Activated CD4-positive, alpha-beta T cell treated with anti-CD3 and anti-CD28 coated beads, Interleukin-10, Interleukin-2, amounts not matched to agents 100 ng/mL and 50 ng/mL, durations not matched to agents 16 hours and 8 hours (primary cell): ENCODE measurements around the gene ATP6V0A1.
A peak's percentile ranks its signal among the peaks of the same experiment; 100 is the strongest.

Experiments
- DNase-seq: peaks from one replicate; pipeline ENCODE4 v3.0.0-alpha.2; 2020

The ATP6V0A1 gene

GRCh38 chr17:42563950-42564349, 105.3 kb downstream of the ATP6V0A1 start:
- no peak for DNase-seq

DNA sequence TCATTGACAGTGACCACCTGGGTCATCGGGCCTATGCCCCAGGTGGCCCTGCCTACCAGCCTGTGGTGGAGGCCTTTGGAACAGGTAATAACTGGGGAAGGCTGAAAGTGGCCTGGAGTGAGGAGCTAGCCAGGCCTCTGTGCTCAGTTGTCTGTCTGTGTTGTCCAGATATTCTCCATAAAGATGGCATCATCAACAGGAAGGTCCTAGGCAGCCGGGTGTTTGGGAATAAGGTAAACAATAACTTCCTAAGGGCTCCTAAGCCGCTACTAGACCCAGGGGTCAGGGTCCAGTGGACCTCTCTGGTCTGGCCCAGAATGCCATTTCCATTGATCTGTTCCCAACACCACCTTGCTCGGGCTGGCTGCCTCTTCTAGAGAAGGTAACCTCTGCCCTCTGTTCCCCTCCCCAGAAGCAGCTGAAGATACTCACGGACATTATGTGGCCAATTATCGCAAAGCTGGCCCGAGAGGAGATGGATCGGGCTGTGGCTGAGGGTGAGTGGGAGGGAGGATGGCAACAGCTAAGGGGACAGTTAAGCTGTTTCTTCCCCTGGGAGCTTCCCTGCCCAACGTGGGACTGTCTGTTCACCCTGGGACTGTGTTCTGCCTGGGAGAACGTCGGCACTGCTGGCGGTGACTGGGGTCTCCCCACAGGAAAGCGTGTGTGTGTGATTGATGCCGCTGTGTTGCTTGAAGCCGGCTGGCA, 106.3 kb downstream of the ATP6V0A1 start:
- no peak for DNase-seq

- no peak for DNase-seq
Measured at GRCh38 chr17:42565523-42566214, 107.0 kb downstream of the ATP6V0A1 start.

- no peak for DNase-seq
Measured at GRCh38 chr17:42566215-42566882, 107.7 kb downstream of the ATP6V0A1 start.

DNA sequence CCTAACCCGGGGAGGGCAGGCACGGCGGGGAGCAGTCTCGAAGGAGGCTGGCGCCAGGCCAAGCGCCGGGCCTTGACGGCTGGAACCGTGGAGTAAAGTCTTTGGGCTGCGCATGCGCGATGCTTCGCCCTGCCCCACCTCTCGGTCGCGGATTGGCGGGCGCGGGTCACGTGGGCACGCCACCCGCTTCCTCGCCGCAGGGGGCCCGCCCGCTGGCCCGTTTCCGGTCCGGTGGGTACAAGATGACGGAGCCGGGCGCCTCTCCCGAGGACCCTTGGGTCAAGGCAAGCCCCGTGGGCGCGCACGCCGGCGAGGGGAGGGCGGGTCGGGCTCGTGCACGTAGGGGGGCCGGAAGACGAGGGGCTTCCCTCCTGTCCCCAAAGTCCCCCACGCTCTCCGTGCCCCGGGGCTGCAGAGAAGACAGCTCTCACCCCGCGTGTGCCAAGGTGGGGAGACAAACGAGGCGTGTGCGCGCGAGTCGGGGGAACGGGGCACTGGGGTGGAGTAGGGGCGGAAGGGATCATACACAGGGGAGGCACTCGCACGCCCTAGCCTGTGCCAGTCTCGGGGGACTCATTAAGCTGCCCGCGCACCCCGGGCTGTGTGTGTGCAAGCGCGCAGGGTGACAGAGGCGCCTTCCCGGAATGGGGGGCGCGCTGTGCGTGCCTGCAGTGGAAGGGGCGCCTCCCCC, 108.3 kb downstream of the ATP6V0A1 start, which contains the start of gene MLX:
MLX (plus strand) TSS at position 218 of the 691 bp plus-strand sequence; CDS start at position 243, 25 bp downstream.
- peak; percentile 96 for DNase-seq

- DNase-seq, result no peak
Measured at GRCh38 chr17:42568341-42569111, 109.8 kb downstream of the ATP6V0A1 start.

DNA sequence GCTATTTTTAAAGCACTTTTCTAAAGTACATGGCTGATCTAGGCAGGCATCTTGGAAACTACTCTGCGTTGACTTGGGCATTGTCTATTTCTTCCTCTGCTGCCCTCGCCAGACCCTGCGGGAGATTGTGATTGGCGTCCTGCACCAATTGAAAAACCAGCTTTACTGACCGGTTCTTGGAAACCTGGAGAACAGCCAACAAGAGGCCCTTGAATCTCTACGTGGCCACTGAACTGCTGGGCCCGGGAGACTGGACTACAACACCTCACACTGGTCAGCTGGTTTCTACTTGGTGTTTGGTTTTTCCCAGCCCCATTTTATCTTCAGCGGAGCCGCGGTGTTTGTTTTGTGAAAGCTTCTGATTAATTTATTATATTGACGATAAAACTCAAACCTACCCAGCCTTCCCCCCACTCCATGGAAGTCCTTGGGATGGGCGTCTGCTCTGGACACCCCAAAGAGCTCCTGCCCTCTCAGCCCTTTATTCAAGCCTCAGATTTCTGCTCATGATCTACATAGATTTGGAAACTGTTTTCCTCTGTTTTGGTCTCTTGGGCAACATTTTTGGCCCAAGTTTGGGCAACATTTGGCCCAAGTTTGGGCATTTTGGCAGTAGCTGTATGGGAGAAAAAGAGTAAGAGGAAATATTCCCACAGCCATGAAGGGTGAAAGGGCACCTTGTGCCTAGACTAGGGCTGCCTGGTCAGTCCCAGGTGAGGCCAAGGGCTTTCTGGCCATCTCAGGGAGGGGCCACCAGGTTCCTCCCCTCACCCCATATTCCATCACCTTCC, 113.0 kb downstream of the ATP6V0A1 start:
- no peak for DNase-seq
